Panc1 (cell line): Measurements from ENCODE around the gene ENDOG. TPM values are rescaled to one million over a fixed set of nuclear protein-coding genes. Genes with fewer than 3 reads are reported as not detected.

Source experiments
- ATAC-seq: fragments of 200-7000 bp; cut with Tn5 transposase; 2 replicates; pipeline ENCODE4 v1.9.1; 2020; ENCODE audit warnings: mild to moderate bottlenecking, moderate library complexity
- BruUV-seq: library from RNA; stranded (reverse); fragments of 400-500 nt; replicated peaks from 2 replicates; lab custom pipeline; 2021; lab: Mats Ljungman, UMichigan
- CTCF ChIA-PET: fragments of 300-600 bp; sonication (Branson Sonifier 250); formaldehyde crosslinking; loops from one replicate; lab custom pipeline; 2022; ENCODE audit warnings: antibody characterized with exemption; lab: Charles Lee
- POLR2A ChIA-PET: fragments of 300-600 bp; sonication (Branson Sonifier 250); formaldehyde crosslinking; loops from one replicate; lab custom pipeline; 2022; ENCODE audit warnings: antibody characterized with exemption; lab: Charles Lee
- DNase-seq: peaks from one replicate; pipeline ENCODE4 v3.0.0-alpha.2; 2010; ENCODE audit warnings: low read depth, low spot score
- H3K27ac ChIP-seq: 2 replicates; pipeline ENCODE4 v1.5.1; 2011; ENCODE audit warnings: mild to moderate bottlenecking, low read length, inconsistent platforms
- H3K27me3 ChIP-seq: fragments of 200-500 bp; sonication (Bioruptor generic); 2 replicates; pipeline ENCODE4 v1.6.0; 2014; ENCODE audit warnings: low read length, inconsistent platforms; ENCODE audit not compliant: control insufficient read depth, insufficient read depth
- H3K36me3 ChIP-seq: fragments of 200-500 bp; sonication (Bioruptor generic); 2 replicates; pipeline ENCODE4 v1.5.1; 2014; ENCODE audit warnings: inconsistent platforms, mild to moderate bottlenecking, low read length, moderate library complexity; ENCODE audit not compliant: control insufficient read depth, insufficient read depth
- H3K4me1 ChIP-seq: 2 replicates; pipeline ENCODE4 v1.5.1; 2011; ENCODE audit warnings: inconsistent platforms, mild to moderate bottlenecking, low read length, moderate library complexity; ENCODE audit not compliant: control insufficient read depth, insufficient read depth
- H3K4me3 ChIP-seq, 2 experiments: 2 replicates each; pipeline ENCODE4 v1.5.1; 2011 to 2012; ENCODE audit warnings: low read depth in 2 of 2, low read length in 2 of 2, mild to moderate bottlenecking in 2 of 2, inconsistent platforms in 1 of 2, moderate library complexity in 1 of 2
- H3K9me3 ChIP-seq: fragments of 200-500 bp; sonication (Bioruptor generic); 2 replicates; pipeline ENCODE4 v1.5.1; 2014; ENCODE audit warnings: low read depth, mild to moderate bottlenecking, inconsistent platforms, low read length, moderate library complexity; ENCODE audit not compliant: control insufficient read depth, insufficient read depth
- POLR2AphosphoS5 ChIP-seq: IDR thresholded peaks from 2 replicates; pipeline ENCODE4 v1.6.1; 2012; ENCODE audit warnings: mild to moderate bottlenecking, low read depth, low read length, moderate library complexity
- SIN3A ChIP-seq: IDR thresholded peaks from 2 replicates; pipeline ENCODE4 v1.6.1; 2012; ENCODE audit warnings: low read depth, mild to moderate bottlenecking, low read length, moderate library complexity, borderline replicate concordance; ENCODE audit not compliant: insufficient read depth
- TCF7L2 ChIP-seq: IDR thresholded peaks from 2 replicates; pipeline ENCODE4 v1.6.1; 2011; ENCODE audit warnings: mild to moderate bottlenecking, low read depth, low read length, inconsistent platforms
- in situ Hi-C: cut with HindIII; loops from 2 replicates; pipeline ENCODE4 v1.10.0; 2016; ENCODE audit warnings: low sequenced_read_pairs, low pct_unique_long_range_greater_than_20kb
- intact Hi-C: fragments of 100-400 bp; cut with micrococcal nuclease; formaldehyde crosslinking; loops from one replicate; pipeline ENCODE4 v1.10.0; 2022; ENCODE audit not compliant: unreplicated experiment
- total RNA-seq: library from RNA; stranded (reverse); gene quantifications from one replicate; pipeline ENCODE4 v1.2.1, GENCODE V29; 2021; ENCODE audit not compliant: unreplicated experiment
- TF ChIP-seq, protein P1 (sequence below): fragments of 450-650 bp; IDR thresholded peaks from 2 replicates; pipeline ENCODE4 v1.5.1; 2017; ENCODE audit warnings: mild to moderate bottlenecking
- TF ChIP-seq, protein P2 (sequence below), 2 experiments: IDR thresholded peaks; 2 replicates each; pipeline ENCODE4 v1.6.1; 2011 to 2012; ENCODE audit warnings: low read depth in 2 of 2, control low read depth in 1 of 2, low read length in 1 of 2, mild to moderate bottlenecking in 1 of 2, moderate library complexity in 1 of 2; ENCODE audit not compliant: insufficient read depth in 1 of 2

The ENDOG gene
- total RNA-seq, 1 experiment from 2014 or later = 39.9 TPM

DNA sequence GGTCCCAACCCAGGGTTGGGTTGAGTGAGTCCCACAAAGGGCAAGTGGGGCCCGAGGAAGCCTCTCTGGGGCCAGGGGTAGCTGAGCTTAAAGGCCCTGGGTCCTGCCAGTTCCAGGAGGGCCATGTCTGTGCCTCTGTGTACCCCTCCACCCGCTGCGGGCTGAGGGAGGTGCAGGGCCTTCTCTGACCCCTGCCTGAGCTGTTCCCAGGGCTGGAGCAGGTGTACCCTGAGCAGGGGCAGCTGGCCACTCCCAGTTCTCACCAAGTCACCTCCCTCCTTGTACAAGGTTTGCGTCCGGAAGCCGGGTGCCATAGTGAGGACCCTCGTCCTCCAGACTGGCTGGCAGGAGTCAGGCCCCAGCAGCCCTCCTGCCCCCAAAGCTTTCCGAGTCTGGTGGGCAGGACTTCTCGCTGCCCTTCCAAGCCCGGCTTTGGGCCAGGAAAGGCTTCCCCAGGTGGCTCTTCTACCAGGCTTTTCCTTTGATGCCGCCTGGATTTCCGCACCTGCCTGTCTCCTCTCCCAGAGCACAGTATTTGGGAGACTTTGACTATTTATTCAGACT is 9.2 kb upstream of the ENDOG start:
- TF ChIP-seq POLR2AphosphoS5 = no peak
- no peak for TF ChIP-seq TCF7L2
- TF ChIP-seq, protein P1, sequence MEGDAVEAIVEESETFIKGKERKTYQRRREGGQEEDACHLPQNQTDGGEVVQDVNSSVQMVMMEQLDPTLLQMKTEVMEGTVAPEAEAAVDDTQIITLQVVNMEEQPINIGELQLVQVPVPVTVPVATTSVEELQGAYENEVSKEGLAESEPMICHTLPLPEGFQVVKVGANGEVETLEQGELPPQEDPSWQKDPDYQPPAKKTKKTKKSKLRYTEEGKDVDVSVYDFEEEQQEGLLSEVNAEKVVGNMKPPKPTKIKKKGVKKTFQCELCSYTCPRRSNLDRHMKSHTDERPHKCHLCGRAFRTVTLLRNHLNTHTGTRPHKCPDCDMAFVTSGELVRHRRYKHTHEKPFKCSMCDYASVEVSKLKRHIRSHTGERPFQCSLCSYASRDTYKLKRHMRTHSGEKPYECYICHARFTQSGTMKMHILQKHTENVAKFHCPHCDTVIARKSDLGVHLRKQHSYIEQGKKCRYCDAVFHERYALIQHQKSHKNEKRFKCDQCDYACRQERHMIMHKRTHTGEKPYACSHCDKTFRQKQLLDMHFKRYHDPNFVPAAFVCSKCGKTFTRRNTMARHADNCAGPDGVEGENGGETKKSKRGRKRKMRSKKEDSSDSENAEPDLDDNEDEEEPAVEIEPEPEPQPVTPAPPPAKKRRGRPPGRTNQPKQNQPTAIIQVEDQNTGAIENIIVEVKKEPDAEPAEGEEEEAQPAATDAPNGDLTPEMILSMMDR = no peak
- no peak for TF ChIP-seq SIN3A
- TF ChIP-seq, protein P2, sequence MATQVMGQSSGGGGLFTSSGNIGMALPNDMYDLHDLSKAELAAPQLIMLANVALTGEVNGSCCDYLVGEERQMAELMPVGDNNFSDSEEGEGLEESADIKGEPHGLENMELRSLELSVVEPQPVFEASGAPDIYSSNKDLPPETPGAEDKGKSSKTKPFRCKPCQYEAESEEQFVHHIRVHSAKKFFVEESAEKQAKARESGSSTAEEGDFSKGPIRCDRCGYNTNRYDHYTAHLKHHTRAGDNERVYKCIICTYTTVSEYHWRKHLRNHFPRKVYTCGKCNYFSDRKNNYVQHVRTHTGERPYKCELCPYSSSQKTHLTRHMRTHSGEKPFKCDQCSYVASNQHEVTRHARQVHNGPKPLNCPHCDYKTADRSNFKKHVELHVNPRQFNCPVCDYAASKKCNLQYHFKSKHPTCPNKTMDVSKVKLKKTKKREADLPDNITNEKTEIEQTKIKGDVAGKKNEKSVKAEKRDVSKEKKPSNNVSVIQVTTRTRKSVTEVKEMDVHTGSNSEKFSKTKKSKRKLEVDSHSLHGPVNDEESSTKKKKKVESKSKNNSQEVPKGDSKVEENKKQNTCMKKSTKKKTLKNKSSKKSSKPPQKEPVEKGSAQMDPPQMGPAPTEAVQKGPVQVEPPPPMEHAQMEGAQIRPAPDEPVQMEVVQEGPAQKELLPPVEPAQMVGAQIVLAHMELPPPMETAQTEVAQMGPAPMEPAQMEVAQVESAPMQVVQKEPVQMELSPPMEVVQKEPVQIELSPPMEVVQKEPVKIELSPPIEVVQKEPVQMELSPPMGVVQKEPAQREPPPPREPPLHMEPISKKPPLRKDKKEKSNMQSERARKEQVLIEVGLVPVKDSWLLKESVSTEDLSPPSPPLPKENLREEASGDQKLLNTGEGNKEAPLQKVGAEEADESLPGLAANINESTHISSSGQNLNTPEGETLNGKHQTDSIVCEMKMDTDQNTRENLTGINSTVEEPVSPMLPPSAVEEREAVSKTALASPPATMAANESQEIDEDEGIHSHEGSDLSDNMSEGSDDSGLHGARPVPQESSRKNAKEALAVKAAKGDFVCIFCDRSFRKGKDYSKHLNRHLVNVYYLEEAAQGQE (IDR thresholded peaks at IDR 0.05; ENCODE audit: insufficient read depth in 1 of 2, low read depth in 2 of 2, low read length in 1 of 2) = no peak
- no TSS peak for BruUV-seq
- H3K27ac ChIP-seq = no peak overlapping the region
- in situ Hi-C loops (no loop called here), intact Hi-C loops (no loop called here)
- H3K4me3 ChIP-seq = no peak overlapping the region
- no peaks in the 10 kb centered on the region for H3K36me3 ChIP-seq
- H3K4me1 ChIP-seq = no peaks in the 10 kb centered on the region
- ChIA-PET POLR2A (no interaction called here), CTCF (no interaction called here)
- DNase-seq = no peak
- no peaks in the 10 kb centered on the region for H3K27me3 ChIP-seq
- no peaks in the 10 kb centered on the region for H3K9me3 ChIP-seq
- no peak for ATAC-seq

- TSS peak; percentile 70 for BruUV-seq
- intact Hi-C loops = loop anchor here (10.0 kb wide), 1 partner anchor 75 kb away; no protein-coding TSS in a partner anchor
- TF ChIP-seq POLR2AphosphoS5 = no peak
- TF ChIP-seq SIN3A = no peak
- TF ChIP-seq, protein P1 = no peak
- no peak for TF ChIP-seq TCF7L2
- TF ChIP-seq, protein P2 (IDR thresholded peaks at IDR 0.05; ENCODE audit: insufficient read depth in 1 of 2, low read depth in 2 of 2, low read length in 1 of 2) = no peak
- DNase-seq (no peak), ATAC-seq (0 out of 2 replicates have a peak, but pooled peaks have one; percentile 42)
- no peaks in the 10 kb centered on the region for H3K9me3 ChIP-seq
- CTCF ChIA-PET = no interaction called here
- POLR2A ChIA-PET = no interaction called here
- H3K27ac ChIP-seq = no peak overlapping the region
- no peaks in the 10 kb centered on the region for H3K36me3 ChIP-seq
- H3K27me3 ChIP-seq = no peaks in the 10 kb centered on the region
- H3K4me1 ChIP-seq = no peaks in the 10 kb centered on the region
- no peak overlapping the region for H3K4me3 ChIP-seq
- in situ Hi-C loops = no loop called here
Measured at GRCh38 chr9:128809831-128810230, 8.5 kb upstream of the ENDOG start.
